Measurements from ENCODE around the gene LRRC14B.

Gene LRRC14B

DNA sequence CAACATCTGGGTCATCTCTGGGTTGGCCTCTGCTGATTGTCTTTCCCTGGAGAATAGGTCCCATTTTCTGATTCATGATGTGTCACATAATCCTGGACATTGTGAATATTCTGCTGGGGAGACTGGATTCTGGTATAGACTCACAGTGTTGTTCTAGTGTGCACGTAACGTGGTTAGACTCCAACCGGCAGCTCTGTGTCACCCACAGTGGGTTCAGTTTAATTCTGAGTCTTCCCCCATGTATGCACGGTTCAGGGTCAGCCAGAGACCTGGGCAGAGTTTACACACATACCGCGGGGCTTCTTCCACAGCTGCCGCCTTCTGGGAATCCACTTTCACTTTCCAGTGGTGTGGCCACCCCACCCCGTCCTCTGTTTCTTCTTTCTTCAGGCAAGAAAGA lies 38.0 kb upstream of the LRRC14B start:
- no peak overlapping the region for H3K27ac ChIP-seq (replicated peaks)
- H3K27me3 ChIP-seq (ENCODE audit: insufficient read depth, poor library complexity, severe bottlenecking): no peaks in the 10 kb centered on the region
- H3K4me3 ChIP-seq (replicated peaks; ENCODE audit: insufficient read depth, low read length): no peak overlapping the region

DNA sequence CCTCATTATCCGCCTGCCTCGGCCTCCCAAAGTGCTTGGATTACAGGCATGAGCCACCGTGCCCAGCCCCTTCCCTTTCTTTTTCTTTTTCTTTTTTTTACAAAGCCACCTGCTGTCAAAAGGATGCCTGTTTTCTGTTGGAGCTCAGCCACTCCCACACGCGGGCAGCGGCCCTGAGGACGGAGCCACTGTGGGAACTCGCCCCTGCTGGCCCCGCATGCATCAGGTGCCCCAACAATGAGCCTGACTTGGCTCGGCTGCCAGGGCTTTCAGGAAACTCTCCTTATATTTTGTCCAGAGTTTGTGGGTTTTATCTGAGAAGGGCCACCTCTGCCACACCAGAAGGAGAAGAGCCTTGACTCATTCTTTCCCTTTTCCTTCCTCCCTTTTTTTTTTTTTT lies 37.1 kb upstream of the LRRC14B start:
- TF ChIP-seq, protein P1, sequence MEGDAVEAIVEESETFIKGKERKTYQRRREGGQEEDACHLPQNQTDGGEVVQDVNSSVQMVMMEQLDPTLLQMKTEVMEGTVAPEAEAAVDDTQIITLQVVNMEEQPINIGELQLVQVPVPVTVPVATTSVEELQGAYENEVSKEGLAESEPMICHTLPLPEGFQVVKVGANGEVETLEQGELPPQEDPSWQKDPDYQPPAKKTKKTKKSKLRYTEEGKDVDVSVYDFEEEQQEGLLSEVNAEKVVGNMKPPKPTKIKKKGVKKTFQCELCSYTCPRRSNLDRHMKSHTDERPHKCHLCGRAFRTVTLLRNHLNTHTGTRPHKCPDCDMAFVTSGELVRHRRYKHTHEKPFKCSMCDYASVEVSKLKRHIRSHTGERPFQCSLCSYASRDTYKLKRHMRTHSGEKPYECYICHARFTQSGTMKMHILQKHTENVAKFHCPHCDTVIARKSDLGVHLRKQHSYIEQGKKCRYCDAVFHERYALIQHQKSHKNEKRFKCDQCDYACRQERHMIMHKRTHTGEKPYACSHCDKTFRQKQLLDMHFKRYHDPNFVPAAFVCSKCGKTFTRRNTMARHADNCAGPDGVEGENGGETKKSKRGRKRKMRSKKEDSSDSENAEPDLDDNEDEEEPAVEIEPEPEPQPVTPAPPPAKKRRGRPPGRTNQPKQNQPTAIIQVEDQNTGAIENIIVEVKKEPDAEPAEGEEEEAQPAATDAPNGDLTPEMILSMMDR (IDR thresholded peaks at IDR 0.05; ENCODE audit: insufficient read depth, low read length): no peak
- no peak for TF ChIP-seq GABPA (IDR thresholded peaks at IDR 0.05; ENCODE audit: low read depth)
- no peak for TF ChIP-seq SPI1 (IDR thresholded peaks at IDR 0.05; ENCODE audit: borderline replicate concordance, low read depth)
- no peak overlapping the region for H3K4me3 ChIP-seq (replicated peaks; ENCODE audit: insufficient read depth, low read length)
- no peak for DNase-seq (ENCODE audit: low read depth in 1 of 2, low spot score in 1 of 2)
- H3K27ac ChIP-seq (replicated peaks): no peak overlapping the region
- H3K27me3 ChIP-seq (ENCODE audit: insufficient read depth, poor library complexity, severe bottlenecking): peaks cover 3% of the 10 kb centered on the region

More for the DNA sequence above, 38.0 kb upstream of the LRRC14B start:
- no peak for DNase-seq (ENCODE audit: low read depth in 1 of 2, low spot score in 1 of 2)
- TF ChIP-seq, protein P1 (IDR thresholded peaks at IDR 0.05; ENCODE audit: insufficient read depth, low read length): no peak
- TF ChIP-seq GABPA (IDR thresholded peaks at IDR 0.05; ENCODE audit: low read depth) (no peak), POLR2AphosphoS5 (IDR thresholded peaks at IDR 0.05; ENCODE audit: low read depth) (no peak), SPI1 (IDR thresholded peaks at IDR 0.05; ENCODE audit: borderline replicate concordance, low read depth) (no peak)
- TF ChIP-seq, protein P2, sequence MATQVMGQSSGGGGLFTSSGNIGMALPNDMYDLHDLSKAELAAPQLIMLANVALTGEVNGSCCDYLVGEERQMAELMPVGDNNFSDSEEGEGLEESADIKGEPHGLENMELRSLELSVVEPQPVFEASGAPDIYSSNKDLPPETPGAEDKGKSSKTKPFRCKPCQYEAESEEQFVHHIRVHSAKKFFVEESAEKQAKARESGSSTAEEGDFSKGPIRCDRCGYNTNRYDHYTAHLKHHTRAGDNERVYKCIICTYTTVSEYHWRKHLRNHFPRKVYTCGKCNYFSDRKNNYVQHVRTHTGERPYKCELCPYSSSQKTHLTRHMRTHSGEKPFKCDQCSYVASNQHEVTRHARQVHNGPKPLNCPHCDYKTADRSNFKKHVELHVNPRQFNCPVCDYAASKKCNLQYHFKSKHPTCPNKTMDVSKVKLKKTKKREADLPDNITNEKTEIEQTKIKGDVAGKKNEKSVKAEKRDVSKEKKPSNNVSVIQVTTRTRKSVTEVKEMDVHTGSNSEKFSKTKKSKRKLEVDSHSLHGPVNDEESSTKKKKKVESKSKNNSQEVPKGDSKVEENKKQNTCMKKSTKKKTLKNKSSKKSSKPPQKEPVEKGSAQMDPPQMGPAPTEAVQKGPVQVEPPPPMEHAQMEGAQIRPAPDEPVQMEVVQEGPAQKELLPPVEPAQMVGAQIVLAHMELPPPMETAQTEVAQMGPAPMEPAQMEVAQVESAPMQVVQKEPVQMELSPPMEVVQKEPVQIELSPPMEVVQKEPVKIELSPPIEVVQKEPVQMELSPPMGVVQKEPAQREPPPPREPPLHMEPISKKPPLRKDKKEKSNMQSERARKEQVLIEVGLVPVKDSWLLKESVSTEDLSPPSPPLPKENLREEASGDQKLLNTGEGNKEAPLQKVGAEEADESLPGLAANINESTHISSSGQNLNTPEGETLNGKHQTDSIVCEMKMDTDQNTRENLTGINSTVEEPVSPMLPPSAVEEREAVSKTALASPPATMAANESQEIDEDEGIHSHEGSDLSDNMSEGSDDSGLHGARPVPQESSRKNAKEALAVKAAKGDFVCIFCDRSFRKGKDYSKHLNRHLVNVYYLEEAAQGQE (IDR thresholded peaks at IDR 0.05; ENCODE audit: insufficient replicate concordance, low read depth): no peak

DNA sequence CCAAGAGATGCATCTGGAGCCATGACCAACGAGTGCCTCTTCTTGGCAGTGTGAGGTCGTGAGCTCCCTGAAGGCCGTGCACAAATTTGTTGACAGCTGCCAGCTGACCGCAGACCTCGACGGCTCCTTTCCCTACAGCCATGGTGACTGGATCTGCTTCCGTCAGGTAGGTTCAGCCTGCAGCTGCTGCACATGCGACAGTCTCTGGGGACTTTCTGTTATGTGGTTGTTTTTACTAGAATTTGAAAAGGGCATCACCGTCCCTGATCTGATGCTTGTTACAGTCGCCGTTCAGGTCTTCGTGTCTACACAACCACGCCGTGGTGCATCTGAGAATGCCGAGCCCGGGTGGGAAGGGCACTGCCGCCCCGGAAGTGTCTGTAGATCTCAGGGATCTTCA lies 36.5 kb upstream of the LRRC14B start:
- DNase-seq (ENCODE audit: low read depth in 1 of 2, low spot score in 1 of 2): no peak
- H3K4me3 ChIP-seq (replicated peaks; ENCODE audit: insufficient read depth, low read length): no peak overlapping the region
- H3K27me3 ChIP-seq (ENCODE audit: insufficient read depth, poor library complexity, severe bottlenecking): peaks cover 7% of the 10 kb centered on the region
- H3K27ac ChIP-seq (replicated peaks): no peak overlapping the region
- TF ChIP-seq POLR2AphosphoS5 (IDR thresholded peaks at IDR 0.05; ENCODE audit: low read depth) (no peak), GABPA (IDR thresholded peaks at IDR 0.05; ENCODE audit: low read depth) (no peak), SPI1 (IDR thresholded peaks at IDR 0.05; ENCODE audit: borderline replicate concordance, low read depth) (no peak)
- TF ChIP-seq, protein P2 (IDR thresholded peaks at IDR 0.05; ENCODE audit: insufficient replicate concordance, low read depth): no peak
- TF ChIP-seq, protein P1 (IDR thresholded peaks at IDR 0.05; ENCODE audit: insufficient read depth, low read length): no peak

Data from HL-60 (cell line).